Lower lobe of right lung (tissue), 2 donors: ENCODE measurements around the gene KIAA0825. TPM values are rescaled to one million over a fixed set of nuclear protein-coding genes. Genes with fewer than 3 reads are reported as not detected.
A peak's percentile ranks its signal among the peaks of the same experiment; 100 is the strongest.
"Not testable (repeated sequence)": the region's sequence is repeated elsewhere in the genome, so short reads cannot be mapped to it uniquely, and the experiment has no call there.

ENCODE experiments used
- ATAC-seq, 2 donors: fragments of 200-7000 bp; cut with Tn5 transposase; one replicate each; pipeline ENCODE4 v1.9.1; 2020 to 2022; ENCODE audit warnings: mild to moderate bottlenecking in 2 of 2, moderate library complexity in 2 of 2
- DNase-seq: peaks from one replicate; pipeline ENCODE4 v3.0.0-alpha.2; 2020
- H3K27ac ChIP-seq: fragments of 200-600 bp; one replicate; pipeline ENCODE4 v1.8.0; 2022
- H3K27me3 ChIP-seq: fragments of 200-600 bp; one replicate; pipeline ENCODE4 v1.8.0; 2022; ENCODE audit warnings: low read depth
- H3K36me3 ChIP-seq: fragments of 200-600 bp; one replicate; pipeline ENCODE4 v1.8.0; 2022; ENCODE audit warnings: mild to moderate bottlenecking
- H3K4me1 ChIP-seq: fragments of 200-600 bp; one replicate; pipeline ENCODE4 v1.8.0; 2022
- H3K4me3 ChIP-seq: fragments of 200-600 bp; one replicate; pipeline ENCODE4 v1.8.0; 2022; ENCODE audit warnings: mild to moderate bottlenecking
- H3K9me3 ChIP-seq: fragments of 200-600 bp; one replicate; pipeline ENCODE4 v1.8.0; 2022
- CTCF ChIP-seq: fragments of 200-600 bp; IDR thresholded peaks from one replicate; pipeline ENCODE4 v1.8.0; 2022; ENCODE audit warnings: antibody characterized with exemption, mild to moderate bottlenecking
- intact Hi-C: fragments of 100-400 bp; cut with DNase I; formaldehyde crosslinking; loops from one replicate; pipeline ENCODE4 v1.11.0; 2022
- total RNA-seq: library from RNA; stranded (reverse); fragmentation: NEBNext Ultra II Directional; extraction: Animal tissue kit (Norgen Biotek cat#: 25700); gene quantifications from one replicate; pipeline ENCODE4 v1.2.1, GENCODE V29; 2021
- donor health status: DM: no; HTN: yes; CAD: no; lungs with severe emphysema.

The KIAA0825 gene
- total RNA-seq, 1 donor from 2014 or later = 5.5 TPM

GRCh38 chr5:94153736-94154450, 464.5 kb downstream of the KIAA0825 start:
- Histone ChIP-seq H3K27me3 (no peaks in the 10 kb centered on the region), H3K4me1 (no peaks in the 10 kb centered on the region), H3K9me3 (no peaks in the 10 kb centered on the region), H3K27ac (no peak overlapping the region), H3K4me3 (no peak overlapping the region), H3K36me3 (no peaks in the 10 kb centered on the region)
- ATAC-seq (peak; percentile 39 to 66), DNase-seq (peak; percentile 38)
- no peak for TF ChIP-seq CTCF
- intact Hi-C loops = no loop called here

- H3K27me3 ChIP-seq, H3K36me3 ChIP-seq, intact Hi-C loops, H3K27ac ChIP-seq, H3K4me3 ChIP-seq, DNase-seq, ATAC-seq, H3K4me1 ChIP-seq: not testable (repeated sequence)
- H3K9me3 ChIP-seq = peaks cover 15% of the 10 kb centered on the region
Observed at GRCh38 chr5:94143621-94144020, 474.8 kb downstream of the KIAA0825 start.

DNA sequence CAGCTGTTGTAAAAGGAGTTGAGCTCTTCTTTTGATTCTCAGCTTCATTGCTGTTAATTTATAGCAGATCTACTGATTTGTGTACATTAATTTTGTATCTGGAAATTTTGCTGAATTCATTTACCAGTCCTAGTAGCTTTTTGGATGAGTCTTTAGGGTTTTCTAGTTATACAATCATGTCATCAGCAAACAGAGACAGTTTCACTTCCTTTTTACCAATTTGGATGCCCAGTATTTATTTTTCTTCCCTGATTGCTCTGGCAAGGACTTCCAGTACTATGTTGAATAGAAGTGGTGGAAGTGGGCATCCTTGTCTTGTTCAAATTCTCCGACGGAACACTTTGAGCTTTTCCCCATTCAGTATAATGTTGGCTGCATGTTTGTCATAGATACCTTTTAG, 478.1 kb downstream of the KIAA0825 start:
- ATAC-seq (no peak), DNase-seq (no peak)
- Histone ChIP-seq H3K27ac (no peak overlapping the region), H3K9me3 (peaks cover 12% of the 10 kb centered on the region), H3K4me1 (no peaks in the 10 kb centered on the region), H3K27me3 (no peaks in the 10 kb centered on the region), H3K36me3 (no peaks in the 10 kb centered on the region), H3K4me3 (no peak overlapping the region)
- no peak for TF ChIP-seq CTCF
- intact Hi-C loops = no loop called here

DNA sequence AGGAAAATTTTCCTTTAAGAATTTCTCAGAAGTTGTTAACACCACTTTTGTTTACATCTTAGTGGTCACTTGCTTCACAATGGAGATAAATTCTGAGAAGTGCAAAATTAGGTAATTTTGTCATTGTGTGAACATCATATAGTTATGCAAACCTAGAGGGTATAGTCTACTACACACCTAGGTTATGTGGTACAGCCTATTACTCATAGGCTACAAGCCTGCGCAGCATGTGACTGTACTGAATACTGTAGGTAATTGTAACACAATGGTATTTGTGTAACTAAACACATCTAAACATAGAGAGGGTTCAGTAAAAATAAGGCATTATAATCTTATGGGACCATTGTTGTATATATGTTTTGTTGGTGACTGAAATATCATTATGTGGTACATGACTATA, 488.3 kb downstream of the KIAA0825 start:
- intact Hi-C loops = no loop called here
- no peak for TF ChIP-seq CTCF
- H3K36me3 ChIP-seq = no peaks in the 10 kb centered on the region
- H3K4me1 ChIP-seq = no peaks in the 10 kb centered on the region
- DNase-seq (no peak), ATAC-seq (no peak)
- no peak overlapping the region for H3K27ac ChIP-seq
- H3K27me3 ChIP-seq = no peaks in the 10 kb centered on the region
- peaks cover 4% of the 10 kb centered on the region for H3K9me3 ChIP-seq
- no peak overlapping the region for H3K4me3 ChIP-seq

GRCh38 chr5:94125107-94125506, 493.3 kb downstream of the KIAA0825 start:
- H3K4me1 ChIP-seq = no peaks in the 10 kb centered on the region
- no peaks in the 10 kb centered on the region for H3K9me3 ChIP-seq
- H3K27me3 ChIP-seq = no peaks in the 10 kb centered on the region
- no peak overlapping the region for H3K4me3 ChIP-seq
- H3K36me3 ChIP-seq = no peaks in the 10 kb centered on the region
- intact Hi-C loops = no loop called here
- no peak for ATAC-seq
- no peak for DNase-seq
- TF ChIP-seq CTCF = no peak
- no peak overlapping the region for H3K27ac ChIP-seq

DNA sequence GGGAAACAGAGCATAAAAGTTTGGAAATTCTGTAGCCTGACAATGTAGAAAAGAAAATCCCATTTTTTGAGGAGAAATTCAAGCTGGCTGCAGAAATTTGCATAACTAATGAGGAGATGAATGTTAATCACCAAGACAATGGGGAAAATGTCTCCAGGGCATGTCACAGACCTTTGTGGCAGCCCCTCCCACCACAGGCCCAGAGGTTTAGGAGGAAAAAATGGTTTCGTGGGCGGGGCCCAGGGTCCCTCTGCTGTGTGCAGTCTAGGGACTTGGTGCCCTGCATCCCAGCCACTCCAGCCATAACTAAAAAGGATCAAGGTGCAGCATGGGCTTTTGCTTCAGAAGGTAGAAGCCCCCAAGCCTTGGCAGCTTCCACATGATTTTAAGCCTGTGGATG, 502.1 kb downstream of the KIAA0825 start:
- DNase-seq, H3K4me3 ChIP-seq, intact Hi-C loops, H3K4me1 ChIP-seq, H3K27ac ChIP-seq, H3K27me3 ChIP-seq, H3K9me3 ChIP-seq, ATAC-seq, H3K36me3 ChIP-seq: not testable (repeated sequence)
